ENCODE results near the gene TBC1D14.
"Not testable (repeated sequence)": the region's sequence is repeated elsewhere in the genome, so short reads cannot be mapped to it uniquely, and the experiment has no call there.

Gene TBC1D14

GRCh38 chr4:6888506-6889071, 21.0 kb upstream of the TBC1D14 start:
- Mint-ChIP-seq H3K27ac (no peak overlapping the region), H3K9me3 (peaks cover 11% of the 10 kb centered on the region), H3K4me3 (no peak overlapping the region), H3K36me3 (ENCODE audit: low read depth) (peaks cover 10% of the 10 kb centered on the region), H3K4me1 (peaks cover 23% of the 10 kb centered on the region), H3K27me3 (ENCODE audit: low read depth) (no peaks in the 10 kb centered on the region)
- TF ChIP-seq CTCF (IDR thresholded peaks at IDR 0.05; ENCODE audit: unreplicated experiment in 3 of 3) = no peak

- H3K27ac Mint-ChIP-seq = no peak overlapping the region
- H3K27me3 Mint-ChIP-seq (ENCODE audit: low read depth) = no peaks in the 10 kb centered on the region
- TF ChIP-seq CTCF (IDR thresholded peaks at IDR 0.05; ENCODE audit: unreplicated experiment in 3 of 3) = no peak
- peaks cover 11% of the 10 kb centered on the region for H3K9me3 Mint-ChIP-seq
- no peak overlapping the region for H3K4me3 Mint-ChIP-seq
- peaks cover 10% of the 10 kb centered on the region for H3K36me3 Mint-ChIP-seq (ENCODE audit: low read depth)
- peaks cover 27% of the 10 kb centered on the region for H3K4me1 Mint-ChIP-seq
Measured at GRCh38 chr4:6889101-6889735, 20.4 kb upstream of the TBC1D14 start.

- H3K9me3 Mint-ChIP-seq = peaks cover 11% of the 10 kb centered on the region
- peaks cover 27% of the 10 kb centered on the region for H3K4me1 Mint-ChIP-seq
- no peak for TF ChIP-seq CTCF (IDR thresholded peaks at IDR 0.05; ENCODE audit: unreplicated experiment in 3 of 3)
- no peaks in the 10 kb centered on the region for H3K27me3 Mint-ChIP-seq (ENCODE audit: low read depth)
- H3K4me3 Mint-ChIP-seq = no peak overlapping the region
- peaks cover 10% of the 10 kb centered on the region for H3K36me3 Mint-ChIP-seq (ENCODE audit: low read depth)
- no peak overlapping the region for H3K27ac Mint-ChIP-seq
Measured at GRCh38 chr4:6889736-6890324, 19.8 kb upstream of the TBC1D14 start.

GRCh38 chr4:6890358-6890757, 19.3 kb upstream of the TBC1D14 start:
- no peak for TF ChIP-seq CTCF (IDR thresholded peaks at IDR 0.05; ENCODE audit: unreplicated experiment in 3 of 3)
- H3K36me3 Mint-ChIP-seq (ENCODE audit: low read depth) = peaks cover 7% of the 10 kb centered on the region
- H3K27me3 Mint-ChIP-seq (ENCODE audit: low read depth) = no peaks in the 10 kb centered on the region

GRCh38 chr4:6890971-6891370, 18.7 kb upstream of the TBC1D14 start:
- H3K9me3 Mint-ChIP-seq = peaks cover 11% of the 10 kb centered on the region
- peaks cover 25% of the 10 kb centered on the region for H3K4me1 Mint-ChIP-seq
- H3K27me3 Mint-ChIP-seq (ENCODE audit: low read depth); H3K27ac Mint-ChIP-seq; H3K36me3 Mint-ChIP-seq (ENCODE audit: low read depth); H3K4me3 Mint-ChIP-seq: not testable (repeated sequence)

More at GRCh38 chr4:6890358-6890757, 19.3 kb upstream of the TBC1D14 start:
- Mint-ChIP-seq H3K4me1 (peaks cover 27% of the 10 kb centered on the region), H3K4me3 (no peak overlapping the region), H3K9me3 (peaks cover 11% of the 10 kb centered on the region), H3K27ac (no peak overlapping the region)

GRCh38 chr4:6891436-6892170, 18.0 kb upstream of the TBC1D14 start:
- Mint-ChIP-seq H3K4me3 (peak overlapping the region in 1 of 3 experiments; percentile 32), H3K9me3 (peaks cover 11% of the 10 kb centered on the region), H3K4me1 (peaks cover 22% of the 10 kb centered on the region), H3K27me3 (ENCODE audit: low read depth) (no peaks in the 10 kb centered on the region), H3K27ac (peak overlapping the region; percentile 66 to 94 (median 76)), H3K36me3 (ENCODE audit: low read depth) (peaks cover 6% of the 10 kb centered on the region)
- no peak for TF ChIP-seq CTCF (IDR thresholded peaks at IDR 0.05; ENCODE audit: unreplicated experiment in 3 of 3)
